SJSA1 (cell line): ENCODE measurements around the gene PMEL. TPM values are rescaled to one million over a fixed set of nuclear protein-coding genes. Genes with fewer than 3 reads are reported as not detected.

Experiments
- DNase-seq, 2 experiments: peaks; one replicate each; pipeline ENCODE4 v3.0.0-alpha.2; 2015 to 2020; ENCODE audit warnings: low spot score in 2 of 2, low read depth in 1 of 2
- H3K27ac ChIP-seq: fragments of 250-450 bp; sonication (Bioruptor Pico); 2 replicates; pipeline ENCODE4 v1.5.1; 2020; ENCODE audit warnings: mild to moderate bottlenecking, moderate library complexity
- H3K27me3 ChIP-seq: fragments of 250-450 bp; sonication (Bioruptor Pico); replicated peaks from 2 replicates; pipeline ENCODE4 v1.5.1; 2020; ENCODE audit warnings: mild to moderate bottlenecking, moderate library complexity
- H3K36me3 ChIP-seq: fragments of 250-450 bp; sonication (Bioruptor Pico); 2 replicates; pipeline ENCODE4 v1.5.1; 2020; ENCODE audit warnings: mild to moderate bottlenecking
- H3K4me1 ChIP-seq: fragments of 250-450 bp; sonication (Bioruptor Pico); replicated peaks from 2 replicates; pipeline ENCODE4 v1.6.1; 2021; ENCODE audit warnings: mild to moderate bottlenecking
- H3K4me3 ChIP-seq: fragments of 250-450 bp; sonication (Bioruptor Pico); 2 replicates; pipeline ENCODE4 v1.5.1; 2020; ENCODE audit warnings: mild to moderate bottlenecking
- H3K9me3 ChIP-seq: fragments of 250-450 bp; sonication (Bioruptor Pico); replicated peaks from 2 replicates; pipeline ENCODE4 v1.5.1; 2020; ENCODE audit warnings: mild to moderate bottlenecking
- total RNA-seq: library from RNA; depleted of rRNA; stranded (reverse); fragments of >200 nt; shearing (Covaris generic); gene quantifications from 2 replicates; pipeline ENCODE4 v1.2.3, GENCODE V29; 2014

Gene PMEL
- total RNA-seq, 1 experiment from 2014 or later = 0.34 TPM

- peak; percentile 99 to 100 for DNase-seq
- peak within 1 kb of the TSS; percentile 77 for H3K4me3 ChIP-seq
Observed at GRCh38 chr12:55973599-55974307, 7.9 kb upstream of the PMEL start, which contains the start of gene RAB5B. RAB5B (plus strand) TSS chr12:55974078; CDS start chr12:55986961, 12,883 bp downstream.

GRCh38 chr12:55972911-55973598, 7.2 kb upstream of the PMEL start:
- H3K27ac ChIP-seq = peak overlapping the region; percentile 58
- H3K27me3 ChIP-seq = no peaks in the 10 kb centered on the region
- peaks cover 22% of the 10 kb centered on the region for H3K4me1 ChIP-seq
- H3K4me3 ChIP-seq = peak overlapping the region; percentile 35
- H3K36me3 ChIP-seq = peaks cover 50% of the 10 kb centered on the region
- no peaks in the 10 kb centered on the region for H3K9me3 ChIP-seq
- no peak for DNase-seq

More at GRCh38 chr12:55973599-55974307, 7.9 kb upstream of the PMEL start, which contains the start of gene RAB5B:
- peaks cover 43% of the 10 kb centered on the region for H3K36me3 ChIP-seq
- no peaks in the 10 kb centered on the region for H3K27me3 ChIP-seq
- H3K27ac ChIP-seq = peak within 1 kb of the TSS; percentile 58
- no peaks in the 10 kb centered on the region for H3K9me3 ChIP-seq
- H3K4me1 ChIP-seq = peaks cover 19% of the 10 kb centered on the region

- no peak for DNase-seq
Observed at GRCh38 chr12:55972456-55972855, 6.6 kb upstream of the PMEL start.

GRCh38 chr12:55972042-55972441, 6.2 kb upstream of the PMEL start:
- Histone ChIP-seq H3K27me3 (no peaks in the 10 kb centered on the region), H3K27ac (peak overlapping the region; percentile 58), H3K4me1 (peaks cover 30% of the 10 kb centered on the region), H3K4me3 (no peak overlapping the region), H3K36me3 (peaks cover 53% of the 10 kb centered on the region), H3K9me3 (no peaks in the 10 kb centered on the region)
- DNase-seq = peak; percentile 60 to 63

More at GRCh38 chr12:55972456-55972855, 6.6 kb upstream of the PMEL start:
- Histone ChIP-seq H3K4me3 (peak overlapping the region; percentile 35), H3K27ac (peak overlapping the region; percentile 58), H3K9me3 (no peaks in the 10 kb centered on the region), H3K4me1 (peaks cover 28% of the 10 kb centered on the region), H3K27me3 (no peaks in the 10 kb centered on the region), H3K36me3 (peaks cover 53% of the 10 kb centered on the region)

- Histone ChIP-seq H3K27ac (no peak overlapping the region), H3K4me3 (no peak overlapping the region)
- DNase-seq = no peak
Observed at GRCh38 chr12:55970775-55971174, 4.9 kb upstream of the PMEL start.

GRCh38 chr12:55969356-55969755, 3.5 kb upstream of the PMEL start:
- no peak overlapping the region for H3K27ac ChIP-seq
- DNase-seq = no peak
- H3K4me3 ChIP-seq = no peak overlapping the region
- peaks cover 48% of the 10 kb centered on the region for H3K36me3 ChIP-seq
- H3K4me1 ChIP-seq = peaks cover 31% of the 10 kb centered on the region
- H3K9me3 ChIP-seq = no peaks in the 10 kb centered on the region
- H3K27me3 ChIP-seq = no peaks in the 10 kb centered on the region

More at GRCh38 chr12:55970775-55971174, 4.9 kb upstream of the PMEL start:
- Histone ChIP-seq H3K9me3 (no peaks in the 10 kb centered on the region), H3K4me1 (peaks cover 35% of the 10 kb centered on the region), H3K27me3 (no peaks in the 10 kb centered on the region), H3K36me3 (peaks cover 48% of the 10 kb centered on the region)

- Histone ChIP-seq H3K9me3 (no peaks in the 10 kb centered on the region), H3K4me3 (peak within 1 kb of the TSS; percentile 60), H3K36me3 (peaks cover 34% of the 10 kb centered on the region), H3K27ac (peak within 1 kb of the TSS; percentile 57), H3K27me3 (no peaks in the 10 kb centered on the region), H3K4me1 (peaks cover 19% of the 10 kb centered on the region)
- DNase-seq = peak; percentile 84 to 92
Observed at GRCh38 chr12:55966408-55967281, 803 bp upstream of the PMEL start, which contains the start of gene CDK2. CDK2 (plus strand) TSS chr12:55966830; CDS start chr12:55967009, 179 bp downstream.

GRCh38 chr12:55965240-55965639, 602 bp downstream of the PMEL start:
- Histone ChIP-seq H3K36me3 (peaks cover 20% of the 10 kb centered on the region), H3K9me3 (no peaks in the 10 kb centered on the region), H3K4me3 (no peak overlapping the region), H3K27me3 (no peaks in the 10 kb centered on the region), H3K27ac (no peak overlapping the region), H3K4me1 (peaks cover 16% of the 10 kb centered on the region)
- no peak for DNase-seq

- Histone ChIP-seq H3K27ac (no peak overlapping the region), H3K4me3 (no peak overlapping the region), H3K27me3 (no peaks in the 10 kb centered on the region), H3K36me3 (peaks cover 10% of the 10 kb centered on the region), H3K9me3 (no peaks in the 10 kb centered on the region), H3K4me1 (peaks cover 16% of the 10 kb centered on the region)
- no peak for DNase-seq
Observed at GRCh38 chr12:55963760-55964159, 2.1 kb downstream of the PMEL start.

- no peaks in the 10 kb centered on the region for H3K4me1 ChIP-seq
- no peaks in the 10 kb centered on the region for H3K27me3 ChIP-seq
- DNase-seq = no peak
Observed at GRCh38 chr12:55957106-55957859, 8.6 kb downstream of the PMEL start.

GRCh38 chr12:55955800-55956508, 9.9 kb downstream of the PMEL start:
- Histone ChIP-seq H3K4me1 (no peaks in the 10 kb centered on the region), H3K27ac (no peak overlapping the region), H3K9me3 (no peaks in the 10 kb centered on the region), H3K4me3 (no peak overlapping the region), H3K27me3 (no peaks in the 10 kb centered on the region), H3K36me3 (no peaks in the 10 kb centered on the region)
- DNase-seq = peak; percentile 22 to 67

More at GRCh38 chr12:55957106-55957859, 8.6 kb downstream of the PMEL start:
- Histone ChIP-seq H3K9me3 (no peaks in the 10 kb centered on the region), H3K36me3 (no peaks in the 10 kb centered on the region), H3K27ac (no peak overlapping the region), H3K4me3 (no peak overlapping the region)

- Histone ChIP-seq H3K9me3 (no peaks in the 10 kb centered on the region), H3K4me3 (no peak overlapping the region), H3K36me3 (no peaks in the 10 kb centered on the region), H3K27me3 (no peaks in the 10 kb centered on the region), H3K27ac (no peak overlapping the region), H3K4me1 (no peaks in the 10 kb centered on the region)
- no peak for DNase-seq
Observed at GRCh38 chr12:55955344-55955743, 10.5 kb downstream of the PMEL start.
